Fibroblast of skin of left biceps (primary cell): Measurements from ENCODE around the gene ZNF668.
A peak's percentile ranks its signal among the peaks of the same experiment; 100 is the strongest.
"Not testable (repeated sequence)": the region's sequence is repeated elsewhere in the genome, so short reads cannot be mapped to it uniquely, and the experiment has no call there.

Experiments
- DNase-seq, 2 experiments: peaks; one replicate each; pipeline ENCODE4 v3.0.0-alpha.2; 2013; ENCODE audit warnings: low read depth in 2 of 2

The ZNF668 gene

GRCh38 chr16:31055613-31056012 is 18.4 kb downstream of the ZNF668 start:
- DNase-seq, result no peak

DNA sequence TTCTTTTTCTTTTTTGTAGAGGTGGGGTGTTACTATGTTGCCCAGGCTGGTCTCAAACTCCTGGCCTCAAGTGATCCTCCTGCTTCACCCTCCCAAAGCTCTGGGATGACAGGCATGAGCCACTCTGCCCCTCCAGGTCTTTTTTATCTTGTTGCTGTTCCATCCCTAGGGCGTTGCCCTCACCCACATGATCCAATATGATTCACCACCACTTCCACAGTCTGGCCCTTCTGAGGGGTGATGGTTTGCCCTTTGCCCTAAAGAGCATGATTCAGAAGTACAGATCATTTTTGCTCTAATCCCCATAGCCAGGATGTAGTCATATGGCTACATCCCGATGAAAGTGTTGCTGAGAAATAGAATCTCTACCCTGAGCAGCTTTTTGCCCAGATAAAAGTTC is 21.9 kb downstream of the ZNF668 start:
- DNase-seq, result peak; percentile 48 to 50

DNA sequence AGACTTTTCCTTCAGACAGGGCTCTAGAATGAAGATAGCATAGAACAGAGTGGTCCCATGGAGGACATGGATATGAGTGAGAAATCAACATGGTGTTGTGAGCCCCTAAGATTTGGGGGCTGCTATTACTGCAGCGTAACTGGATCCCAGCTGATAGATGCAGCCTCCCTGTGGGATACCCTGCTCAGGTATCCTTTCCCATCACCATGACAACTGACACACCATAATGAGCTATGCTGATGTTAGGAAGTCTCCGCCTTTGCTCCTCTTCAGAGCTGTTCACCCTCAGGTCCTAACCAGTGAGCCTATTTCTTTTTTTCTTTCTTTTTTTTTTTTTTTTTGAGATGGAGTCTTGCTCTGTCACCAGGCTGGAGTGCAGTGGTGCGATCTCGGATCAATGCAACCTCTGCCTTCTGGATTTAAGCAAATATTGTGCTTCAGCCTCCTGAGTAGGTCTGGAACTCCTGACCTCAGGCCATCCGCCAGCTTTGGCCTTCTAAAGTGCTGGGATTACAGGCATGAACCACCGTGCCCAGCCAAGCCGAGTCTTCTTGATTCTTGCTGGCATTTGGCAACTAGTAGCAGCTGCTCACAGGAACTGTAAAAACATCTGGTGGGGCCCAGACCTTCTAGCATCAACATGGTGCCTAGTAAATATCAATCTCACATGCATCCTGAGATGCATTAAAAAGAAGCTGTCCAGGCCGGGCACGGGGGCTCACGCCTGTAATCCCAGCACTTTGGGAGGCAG is 23.6 kb downstream of the ZNF668 start:
- no peak for DNase-seq

- DNase-seq, result no peak
Measured at GRCh38 chr16:31043898-31044481, 30.1 kb downstream of the ZNF668 start.

DNA sequence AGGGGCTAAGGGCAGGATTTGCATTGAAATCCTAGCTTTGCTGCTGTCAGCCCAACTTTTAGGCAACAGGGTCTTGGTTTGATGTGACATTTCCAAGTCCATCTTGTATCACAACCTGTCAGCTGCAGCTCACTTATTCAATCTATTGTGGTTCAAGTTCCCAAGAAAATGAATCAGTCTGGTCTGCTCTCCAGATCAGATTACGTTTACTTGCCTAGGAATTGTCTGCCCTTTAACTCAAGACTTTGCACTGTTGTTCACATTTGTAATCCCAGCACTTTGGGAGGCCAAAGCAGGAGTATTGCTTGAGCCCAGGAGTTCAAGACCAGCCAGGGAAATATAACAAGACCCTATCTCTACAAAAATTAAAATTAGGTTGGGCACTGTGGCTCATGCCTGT is 30.7 kb downstream of the ZNF668 start:
- no peak for DNase-seq

DNA sequence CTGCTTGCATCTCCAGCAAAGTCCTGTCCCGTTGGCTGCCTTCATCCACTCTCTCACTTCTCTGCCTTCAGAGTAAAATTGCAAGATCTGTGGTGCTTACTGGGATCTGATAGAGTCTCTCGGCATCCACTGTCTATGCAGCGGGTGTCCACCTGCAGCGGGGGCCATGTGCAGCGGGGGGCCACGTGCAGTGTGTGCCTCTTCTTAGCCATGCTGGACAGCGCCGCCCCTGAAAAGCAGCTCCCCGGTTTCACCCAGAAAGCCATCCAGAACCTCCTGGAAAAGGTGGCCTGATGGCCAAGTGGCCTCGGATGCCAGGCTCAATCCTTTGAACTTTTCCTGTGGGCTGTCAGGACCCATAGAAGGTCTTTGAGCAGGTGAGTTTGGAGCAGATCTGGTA is 31.2 kb downstream of the ZNF668 start:
- no peak for DNase-seq

DNA sequence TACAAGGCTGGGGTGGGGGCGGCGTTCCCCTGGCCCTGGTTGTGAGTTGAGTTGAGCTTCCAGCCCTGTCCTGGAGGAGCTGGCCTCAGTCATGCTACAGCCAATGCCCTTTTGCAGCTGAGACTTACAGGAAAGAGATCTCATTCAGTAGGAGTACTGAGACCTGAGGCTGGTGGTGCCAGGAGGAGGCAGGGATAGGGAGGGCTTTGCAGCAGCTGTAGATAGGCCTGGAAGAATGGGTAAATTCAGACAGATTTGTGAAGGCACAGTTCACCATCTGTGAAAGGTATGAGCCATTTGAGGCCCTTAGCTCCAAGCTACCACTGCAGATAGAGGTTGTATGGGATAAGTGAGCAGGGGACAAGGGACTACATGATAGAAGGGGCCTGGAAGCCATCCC is 35.0 kb downstream of the ZNF668 start:
- DNase-seq, result no peak

- no peak for DNase-seq
Measured at GRCh38 chr16:31036691-31037090, 37.3 kb downstream of the ZNF668 start.

- DNase-seq, result peak in 1 of 2 experiments; percentile 24
Measured at GRCh38 chr16:31033709-31034492, 40.1 kb downstream of the ZNF668 start.

GRCh38 chr16:31032736-31033708 is 41.0 kb downstream of the ZNF668 start, which contains the start of gene STX4:
STX4 (plus strand) TSS chr16:31033558; CDS start chr16:31033806, 248 bp downstream.
- DNase-seq, result peak; percentile 90 to 93

DNA sequence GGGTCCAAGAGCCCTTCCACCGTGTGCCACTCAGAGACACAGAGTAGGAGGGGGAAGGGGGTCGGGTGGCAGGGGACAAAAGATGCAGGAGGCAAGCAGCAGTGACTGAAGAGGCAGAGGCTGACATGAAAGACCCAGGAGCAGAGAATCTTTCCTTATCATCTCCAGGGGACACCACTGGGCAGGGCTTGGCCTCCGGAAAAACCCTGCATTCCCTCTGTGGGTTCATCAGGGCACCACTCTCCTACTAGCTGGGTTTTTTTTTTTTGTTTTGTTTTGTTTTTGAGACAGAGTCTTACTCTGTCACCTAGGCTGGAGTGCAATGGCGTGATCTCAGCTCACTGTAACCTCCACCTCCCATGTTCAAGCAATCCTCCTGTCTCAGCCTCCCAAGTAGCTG is 42.8 kb downstream of the ZNF668 start:
- DNase-seq, result no peak

GRCh38 chr16:31029272-31029671 is 44.8 kb downstream of the ZNF668 start:
- DNase-seq, result no peak

DNA sequence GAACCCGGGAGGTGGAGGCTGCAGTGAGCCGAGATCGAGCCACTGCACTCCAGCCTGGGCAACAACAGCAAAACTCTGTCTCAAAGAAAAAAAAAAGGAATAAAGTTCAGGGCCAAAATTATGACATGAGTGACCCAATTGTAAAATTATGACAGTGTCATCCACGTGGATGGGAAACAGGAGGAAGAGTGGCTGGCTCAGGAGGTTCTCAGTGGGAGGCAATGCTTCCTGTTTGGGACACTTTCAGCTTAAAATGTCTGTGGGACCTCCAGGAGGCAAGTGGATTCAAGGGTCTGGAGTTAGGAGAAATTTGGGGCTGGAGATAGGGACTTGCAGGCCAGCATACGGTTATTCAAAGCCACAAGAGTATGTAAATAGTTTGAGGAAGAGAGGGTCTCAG is 48.7 kb downstream of the ZNF668 start:
- DNase-seq, result no peak

DNA sequence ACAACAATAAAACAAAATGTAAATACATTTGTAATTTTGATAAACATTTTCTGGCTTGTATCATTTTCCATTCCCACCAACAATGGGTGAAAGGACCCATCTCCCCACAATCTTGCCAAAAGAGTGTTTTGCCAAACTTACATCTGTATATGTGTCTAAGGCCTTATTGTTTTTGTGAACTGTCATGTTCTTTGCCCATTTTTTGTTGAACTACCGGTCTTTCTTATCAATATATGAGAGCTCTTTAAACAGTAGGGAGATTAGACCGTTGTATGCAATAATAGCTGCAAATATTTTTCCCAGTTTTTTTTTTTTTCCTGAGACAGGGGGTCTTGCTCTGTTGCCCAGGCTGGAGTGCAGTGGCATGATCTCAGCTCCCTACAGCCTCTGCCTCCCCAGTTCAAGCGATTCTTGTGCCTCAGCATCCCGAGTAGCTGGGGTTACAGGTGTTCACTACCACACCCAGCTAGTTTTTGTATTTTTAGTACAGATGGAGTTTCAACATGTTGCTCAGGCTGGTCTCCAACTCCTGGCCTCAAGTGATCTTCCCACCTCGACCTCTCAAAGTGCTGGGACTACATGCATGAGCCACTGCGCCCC is 50.3 kb downstream of the ZNF668 start:
- DNase-seq, result no peak

DNA sequence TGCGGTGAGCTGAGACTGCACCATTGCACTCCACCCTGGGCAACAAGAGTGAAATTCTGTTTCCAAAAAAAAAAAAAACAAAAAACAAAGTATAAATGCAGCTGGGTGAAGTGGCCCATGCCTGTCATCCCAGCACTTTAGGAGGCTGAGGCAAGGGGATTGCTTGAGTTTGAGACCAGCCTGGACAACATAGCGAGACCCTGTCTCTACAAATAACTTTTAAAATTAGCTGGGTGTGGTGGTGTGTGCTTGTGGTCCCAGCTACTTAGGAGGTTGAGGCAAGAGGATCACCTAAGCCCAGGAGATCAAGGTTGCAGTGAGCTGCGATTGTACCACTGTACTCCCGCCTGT is 50.8 kb downstream of the ZNF668 start:
- no peak for DNase-seq

GRCh38 chr16:31022544-31023251 is 51.3 kb downstream of the ZNF668 start:
- no peak for DNase-seq

GRCh38 chr16:31020536-31020935 is 53.5 kb downstream of the ZNF668 start:
- DNase-seq, result no peak

DNA sequence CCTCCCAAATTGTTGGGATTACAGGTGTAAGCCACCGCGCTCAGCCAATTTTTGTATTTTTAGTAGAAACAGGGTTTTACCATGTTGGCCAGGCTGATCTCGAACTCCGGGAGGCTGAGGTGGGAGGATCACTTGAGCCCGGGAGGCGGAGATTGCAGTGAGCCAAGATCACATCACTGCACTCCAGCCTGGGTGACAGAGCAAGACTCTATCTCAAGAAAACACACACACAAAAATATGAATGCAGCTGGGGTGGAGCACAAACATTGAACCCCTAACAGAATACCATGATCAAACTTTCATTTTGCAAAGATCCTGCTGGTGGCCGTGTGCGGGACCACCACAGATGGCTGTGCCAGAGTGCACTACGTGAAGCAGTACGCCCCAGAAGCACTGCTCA is 56.3 kb downstream of the ZNF668 start:
- DNase-seq, result not testable (repeated sequence)

DNA sequence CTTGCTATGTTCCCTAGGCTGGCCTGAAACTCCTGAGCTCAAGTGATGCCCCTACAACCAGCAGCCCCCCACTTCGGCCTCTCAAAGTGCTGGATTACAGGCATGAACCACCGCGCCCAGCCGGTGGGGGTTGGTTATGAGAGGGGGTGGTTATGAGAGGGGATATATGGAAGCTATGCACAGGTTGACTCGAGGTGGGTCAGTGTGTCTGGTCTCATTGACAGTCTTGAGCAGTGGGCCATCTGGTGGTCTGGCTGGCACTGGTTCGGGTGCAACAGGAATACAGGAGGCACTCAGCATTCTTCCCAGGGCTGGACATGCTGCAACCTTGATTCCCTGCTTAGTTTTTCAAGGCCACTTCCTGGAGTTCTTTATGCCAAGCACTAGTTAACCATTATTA is 58.0 kb downstream of the ZNF668 start:
- DNase-seq, result no peak

DNA sequence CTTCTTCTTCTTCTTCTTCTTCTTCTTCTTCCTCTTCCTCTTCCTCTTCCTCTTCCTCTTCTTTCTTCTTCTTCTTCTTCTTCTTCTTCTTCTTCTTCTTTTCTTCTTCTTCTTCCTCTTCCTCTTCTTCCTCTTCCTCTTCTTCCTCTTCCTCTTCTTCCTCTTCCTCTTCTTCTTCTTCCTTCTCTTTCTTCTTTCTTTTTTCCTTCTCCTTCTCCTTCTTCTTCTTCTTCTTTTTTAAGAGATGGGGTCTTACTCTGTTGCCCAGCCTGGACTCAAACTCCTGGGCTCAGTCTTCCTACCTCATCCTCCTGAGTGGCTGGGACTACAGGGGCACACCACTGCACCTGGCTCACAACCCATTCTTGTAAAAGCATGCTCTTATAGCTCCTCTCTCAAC is 60.7 kb downstream of the ZNF668 start:
- not testable (repeated sequence) for DNase-seq

GRCh38 chr16:31011815-31012214 is 62.2 kb downstream of the ZNF668 start:
- DNase-seq, result not testable (repeated sequence)
